ENCODE measurements around the gene PFKFB2. TPM values are rescaled to one million over a fixed set of nuclear protein-coding genes. Genes with fewer than 3 reads are reported as not detected.

Gene PFKFB2
- total RNA-seq, 2 experiments from 2014 or later = 3.2 to 4.0 TPM

DNA sequence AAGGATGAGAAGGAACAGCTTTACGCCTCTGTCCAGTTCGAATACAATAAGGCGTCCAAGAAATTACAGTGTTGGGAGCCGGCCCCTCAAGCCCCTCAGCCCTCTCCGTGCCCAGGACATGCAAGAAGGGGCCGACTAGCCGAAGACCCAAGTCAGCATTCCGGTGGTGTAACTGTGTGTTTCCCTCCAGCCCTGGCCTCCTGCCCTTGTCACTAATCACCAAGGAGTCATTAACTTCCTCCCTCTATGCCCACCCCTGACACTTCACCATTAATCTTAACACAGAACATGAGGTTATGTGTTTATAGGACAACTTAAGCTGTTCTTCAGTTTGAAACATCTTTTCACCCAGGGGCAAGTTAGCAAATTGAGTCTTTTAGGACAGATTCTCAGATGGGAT, 19.2 kb downstream of the PFKFB2 start:
- Mint-ChIP-seq H3K36me3 (ENCODE audit: low read depth) (peaks cover 4% of the 10 kb centered on the region), H3K27ac (no peak overlapping the region), H3K27me3 (no peaks in the 10 kb centered on the region), H3K9me3 (no peaks in the 10 kb centered on the region), H3K4me3 (no peak overlapping the region), H3K4me1 (ENCODE audit: low read depth) (peaks cover 34% of the 10 kb centered on the region)
- no peaks in the 10 kb centered on the region for H3K36me3 ChIP-seq (ENCODE audit: insufficient read depth, low read length)
- H3K4me1 ChIP-seq (ENCODE audit: insufficient read depth, low read length) = peaks cover 28% of the 10 kb centered on the region
- ATAC-seq (ENCODE audit: poor library complexity) = no peak
- no peaks in the 10 kb centered on the region for H3K27me3 ChIP-seq (ENCODE audit: control insufficient read depth in 1 of 2, insufficient read depth in 2 of 2, low read length in 2 of 2)
- TF ChIP-seq, protein P1, sequence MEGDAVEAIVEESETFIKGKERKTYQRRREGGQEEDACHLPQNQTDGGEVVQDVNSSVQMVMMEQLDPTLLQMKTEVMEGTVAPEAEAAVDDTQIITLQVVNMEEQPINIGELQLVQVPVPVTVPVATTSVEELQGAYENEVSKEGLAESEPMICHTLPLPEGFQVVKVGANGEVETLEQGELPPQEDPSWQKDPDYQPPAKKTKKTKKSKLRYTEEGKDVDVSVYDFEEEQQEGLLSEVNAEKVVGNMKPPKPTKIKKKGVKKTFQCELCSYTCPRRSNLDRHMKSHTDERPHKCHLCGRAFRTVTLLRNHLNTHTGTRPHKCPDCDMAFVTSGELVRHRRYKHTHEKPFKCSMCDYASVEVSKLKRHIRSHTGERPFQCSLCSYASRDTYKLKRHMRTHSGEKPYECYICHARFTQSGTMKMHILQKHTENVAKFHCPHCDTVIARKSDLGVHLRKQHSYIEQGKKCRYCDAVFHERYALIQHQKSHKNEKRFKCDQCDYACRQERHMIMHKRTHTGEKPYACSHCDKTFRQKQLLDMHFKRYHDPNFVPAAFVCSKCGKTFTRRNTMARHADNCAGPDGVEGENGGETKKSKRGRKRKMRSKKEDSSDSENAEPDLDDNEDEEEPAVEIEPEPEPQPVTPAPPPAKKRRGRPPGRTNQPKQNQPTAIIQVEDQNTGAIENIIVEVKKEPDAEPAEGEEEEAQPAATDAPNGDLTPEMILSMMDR (IDR thresholded peaks at IDR 0.05) = no peak
- ChIA-PET CTCF (interaction anchor here (1.9 kb wide), 1 partner anchor 22 kb away, joined by 6 read pairs; no protein-coding TSS in a partner anchor), POLR2A (interaction anchor here (1.5 kb wide), 1 partner anchor 18 kb away, joined by 4 read pairs; no protein-coding TSS in a partner anchor)
- intact Hi-C loops (cut with DNase I, micrococcal nuclease) = loop anchor here in 1 of 2 experiments (10.0 kb wide), 1 partner anchor 137 kb away; no protein-coding TSS in a partner anchor
- no peak overlapping the region for H3K27ac ChIP-seq (ENCODE audit: low read depth in 1 of 2, low read length in 2 of 2)
- DNase-seq = no peak
- no peak overlapping the region for H3K4me3 ChIP-seq (ENCODE audit: low read length)
- no peaks in the 10 kb centered on the region for H3K9me3 ChIP-seq (ENCODE audit: control insufficient read depth in 1 of 2, insufficient read depth in 1 of 2, low read length in 2 of 2)

DNA sequence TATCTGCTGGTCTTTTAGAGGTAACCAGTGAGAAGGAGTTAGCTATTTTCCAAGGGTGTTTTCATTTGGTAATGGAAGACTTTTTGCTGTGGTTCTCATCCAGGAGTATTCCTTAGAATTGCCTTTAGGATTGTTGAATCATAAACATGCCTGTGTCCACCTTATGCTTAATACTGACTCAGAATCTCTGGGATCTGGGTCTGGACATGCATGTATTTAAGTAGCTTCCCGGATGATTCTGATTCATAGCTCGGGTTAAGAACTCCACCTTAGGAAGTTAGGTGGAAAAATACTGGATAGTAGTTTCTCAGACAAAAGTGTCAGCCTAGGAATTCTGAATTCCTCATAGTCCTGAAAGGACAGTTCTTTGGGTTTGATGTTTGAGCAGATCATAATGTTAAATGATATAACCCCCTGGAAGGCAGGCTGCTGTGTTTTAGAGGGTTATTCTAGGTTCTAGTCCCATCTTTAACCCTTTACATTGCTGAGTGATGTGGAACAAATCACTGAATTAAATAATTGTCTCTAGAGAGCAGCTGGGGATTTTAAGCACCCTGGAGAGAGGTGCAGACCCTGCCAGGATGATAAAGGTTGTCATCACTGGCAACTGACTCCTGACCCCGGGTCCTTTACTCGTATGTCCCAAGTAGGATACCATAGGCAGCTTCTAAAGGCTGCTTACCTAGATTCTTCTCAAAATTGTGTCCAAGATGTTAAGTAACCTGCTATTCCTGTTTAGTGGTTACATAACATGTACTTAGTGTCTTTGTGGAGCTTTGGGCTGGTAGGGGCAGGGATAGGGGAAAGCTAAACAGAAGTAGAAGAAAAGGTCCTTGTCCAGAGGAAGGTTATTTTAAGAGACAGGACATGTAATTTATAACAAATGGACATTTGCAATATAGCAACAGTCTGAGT, 21.1 kb downstream of the PFKFB2 start:
- H3K4me1 Mint-ChIP-seq (ENCODE audit: low read depth) = peaks cover 36% of the 10 kb centered on the region
- POLR2A ChIA-PET = interaction anchor here (1.2 kb wide), 1 partner anchor 23 kb away, joined by 3 read pairs; the partner anchor contains the start of gene YOD1
- H3K27ac Mint-ChIP-seq = no peak overlapping the region
- no peaks in the 10 kb centered on the region for H3K9me3 Mint-ChIP-seq
- Histone ChIP-seq H3K36me3 (ENCODE audit: insufficient read depth, low read length) (no peaks in the 10 kb centered on the region), H3K9me3 (ENCODE audit: control insufficient read depth in 1 of 2, insufficient read depth in 1 of 2, low read length in 2 of 2) (no peaks in the 10 kb centered on the region), H3K4me1 (ENCODE audit: insufficient read depth, low read length) (peaks cover 26% of the 10 kb centered on the region), H3K27ac (ENCODE audit: low read depth in 1 of 2, low read length in 2 of 2) (no peak overlapping the region), H3K4me3 (ENCODE audit: low read length) (no peak overlapping the region), H3K27me3 (ENCODE audit: control insufficient read depth in 1 of 2, insufficient read depth in 2 of 2, low read length in 2 of 2) (no peaks in the 10 kb centered on the region)
- DNase-seq (no peak), ATAC-seq (ENCODE audit: poor library complexity) (no peak)
- H3K4me3 Mint-ChIP-seq = no peak overlapping the region
- TF ChIP-seq, protein P1 (IDR thresholded peaks at IDR 0.05) = no peak
- CTCF ChIA-PET = interaction anchor here (0.6 to 3.0 kb wide), 3 partner anchors 23 to 24 kb away, joined by 3 to 13 read pairs (median 4); no protein-coding TSS in a partner anchor
- intact Hi-C loops (cut with DNase I, micrococcal nuclease) = loop anchor here in 1 of 2 experiments (10.0 kb wide), 1 partner anchor 139 kb away; no protein-coding TSS in a partner anchor
- H3K27me3 Mint-ChIP-seq = peaks cover 5% of the 10 kb centered on the region
- peaks cover under 1% of the 10 kb centered on the region for H3K36me3 Mint-ChIP-seq (ENCODE audit: low read depth)

DNA sequence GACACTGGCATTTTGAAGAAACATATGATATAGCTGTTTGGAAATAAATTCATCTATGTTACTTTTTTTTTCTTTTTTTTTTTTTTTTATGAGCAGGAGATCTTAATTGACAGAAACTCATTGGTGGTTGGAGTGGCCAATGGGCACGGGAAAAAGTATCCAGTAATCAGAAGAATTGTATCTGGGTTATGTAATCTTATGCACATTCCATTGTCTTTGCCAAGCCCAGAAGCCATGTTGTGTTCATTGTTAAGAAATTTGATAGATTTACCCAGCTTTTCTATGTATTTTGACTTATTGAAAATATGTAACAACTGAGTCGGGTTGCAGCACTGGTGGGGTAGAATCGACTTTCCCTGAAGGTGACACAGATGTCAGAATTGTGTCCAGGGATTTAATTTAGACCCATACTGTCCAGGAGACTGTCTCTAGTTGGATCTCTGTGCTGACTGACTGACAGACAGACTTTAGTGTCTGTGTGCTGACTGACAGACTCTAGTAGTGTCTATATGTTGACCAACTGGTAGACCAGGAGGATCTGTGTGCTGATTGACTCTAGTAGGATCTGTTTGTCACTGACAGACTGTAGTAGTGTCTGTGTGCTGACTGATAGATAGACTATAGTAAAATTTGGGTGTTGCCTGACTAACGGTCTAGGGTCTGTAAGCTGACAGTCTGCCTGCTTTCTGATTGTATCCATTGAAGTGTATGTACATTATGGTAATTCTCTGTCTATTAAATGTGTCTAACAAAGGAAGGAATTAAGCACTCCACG, 23.3 kb downstream of the PFKFB2 start:
- no peak overlapping the region for H3K27ac Mint-ChIP-seq
- POLR2A ChIA-PET = no interaction called here

More for the DNA sequence above, 23.3 kb downstream of the PFKFB2 start:
- DNase-seq (no peak), ATAC-seq (ENCODE audit: poor library complexity) (no peak)
- no peak overlapping the region for H3K27ac ChIP-seq (ENCODE audit: low read depth in 1 of 2, low read length in 2 of 2)
- TF ChIP-seq, protein P1 (IDR thresholded peaks at IDR 0.05) = no peak
- Mint-ChIP-seq H3K9me3 (no peaks in the 10 kb centered on the region), H3K4me3 (no peak overlapping the region), H3K27me3 (peaks cover 8% of the 10 kb centered on the region), H3K4me1 (ENCODE audit: low read depth) (peaks cover 14% of the 10 kb centered on the region), H3K36me3 (ENCODE audit: low read depth) (no peaks in the 10 kb centered on the region)
- H3K4me1 ChIP-seq (ENCODE audit: insufficient read depth, low read length) = peaks cover 9% of the 10 kb centered on the region
- H3K4me3 ChIP-seq (ENCODE audit: low read length) = no peak overlapping the region
- H3K36me3 ChIP-seq (ENCODE audit: insufficient read depth, low read length) = no peaks in the 10 kb centered on the region
- no peaks in the 10 kb centered on the region for H3K27me3 ChIP-seq (ENCODE audit: control insufficient read depth in 1 of 2, insufficient read depth in 2 of 2, low read length in 2 of 2)
- CTCF ChIA-PET = interaction anchor here (1.7 to 3.0 kb wide), 3 partner anchors 24 to 328 kb away, joined by 5 to 13 read pairs (median 6); partner anchors contain the start of gene PFKFB2
- no peaks in the 10 kb centered on the region for H3K9me3 ChIP-seq (ENCODE audit: control insufficient read depth in 1 of 2, insufficient read depth in 1 of 2, low read length in 2 of 2)
- intact Hi-C loops (cut with DNase I, micrococcal nuclease) = loop anchor here (5.0 to 10.0 kb wide), 3 partner anchors 142 to 444 kb away; no protein-coding TSS in a partner anchor
